Measurements from ENCODE around the gene ZBTB48.

Gene ZBTB48

GRCh38 chr1:6613361-6614018 is 33.7 kb downstream of the ZBTB48 start, which contains the start of gene PHF13:
PHF13 (plus strand) TSS chr1:6613731; CDS start chr1:6614067, 336 bp downstream.
- no peaks in the 10 kb centered on the region for H3K27me3 ChIP-seq (ENCODE audit: insufficient read depth, poor library complexity, severe bottlenecking)
- H3K27ac ChIP-seq (replicated peaks) = peak within 1 kb of the TSS; percentile 52
- peak within 1 kb of the TSS; percentile 83 for H3K4me3 ChIP-seq (replicated peaks; ENCODE audit: insufficient read depth, low read length)
- TF ChIP-seq SPI1 (IDR thresholded peaks at IDR 0.05; ENCODE audit: borderline replicate concordance, low read depth) (no peak), CTCF (IDR thresholded peaks at IDR 0.05; ENCODE audit: insufficient read depth, low read length) (no peak)
- peak; percentile 97 to 99 for DNase-seq (ENCODE audit: low read depth in 1 of 2, low spot score in 1 of 2)

DNA sequence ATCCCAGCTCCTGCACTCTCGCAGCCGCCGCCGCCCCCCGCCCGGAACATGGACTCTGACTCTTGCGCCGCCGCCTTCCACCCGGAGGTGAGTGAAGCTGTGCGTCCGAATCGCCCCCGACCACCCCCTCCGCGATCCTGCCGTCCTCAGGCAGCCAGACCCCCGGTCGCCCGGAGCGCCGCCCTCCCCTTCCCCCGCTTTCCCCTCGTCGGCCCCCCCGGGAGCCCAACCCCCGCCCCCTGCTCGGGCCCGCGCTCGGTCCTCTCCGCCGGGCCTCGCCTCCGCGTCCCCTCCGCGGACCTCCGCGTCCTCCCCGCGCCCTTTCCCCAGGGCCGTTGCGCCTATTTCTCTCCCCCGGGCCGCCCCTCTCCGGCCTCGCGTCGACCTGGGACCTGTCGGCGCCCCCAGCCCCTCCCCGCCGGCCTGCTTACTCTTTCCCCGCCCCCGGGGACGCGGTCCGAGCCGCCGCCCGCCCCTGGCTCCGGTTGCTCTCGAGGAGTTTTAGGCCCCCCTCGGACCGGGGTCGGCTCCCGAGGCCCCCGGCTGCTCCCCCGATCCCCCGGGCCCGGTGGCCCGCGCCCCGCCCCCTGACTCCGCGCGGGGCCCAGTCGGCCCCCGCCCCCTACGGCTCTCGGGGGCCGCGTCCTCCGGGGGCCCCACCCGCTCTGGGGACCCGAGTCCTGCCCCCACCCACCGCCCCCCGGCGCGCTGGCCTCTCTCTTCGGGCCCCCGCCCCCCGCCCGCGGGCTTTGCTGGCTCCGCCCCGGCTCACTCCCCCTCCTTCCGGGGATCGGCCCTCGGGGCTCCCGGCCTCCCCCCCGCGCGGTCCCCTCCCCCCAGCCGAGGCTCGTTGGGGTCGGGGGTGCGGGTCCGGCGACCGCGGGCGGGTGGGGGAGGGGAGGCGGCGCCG is 34.5 kb downstream of the ZBTB48 start:
- TF ChIP-seq GABPA (IDR thresholded peaks at IDR 0.05; ENCODE audit: low read depth) (no peak), POLR2AphosphoS5 (IDR thresholded peaks at IDR 0.05; ENCODE audit: low read depth) (no peak), CTCF (IDR thresholded peaks at IDR 0.05; ENCODE audit: insufficient read depth, low read length) (no peak), SPI1 (IDR thresholded peaks at IDR 0.05; ENCODE audit: borderline replicate concordance, low read depth) (no peak)
- TF ChIP-seq, protein P1, sequence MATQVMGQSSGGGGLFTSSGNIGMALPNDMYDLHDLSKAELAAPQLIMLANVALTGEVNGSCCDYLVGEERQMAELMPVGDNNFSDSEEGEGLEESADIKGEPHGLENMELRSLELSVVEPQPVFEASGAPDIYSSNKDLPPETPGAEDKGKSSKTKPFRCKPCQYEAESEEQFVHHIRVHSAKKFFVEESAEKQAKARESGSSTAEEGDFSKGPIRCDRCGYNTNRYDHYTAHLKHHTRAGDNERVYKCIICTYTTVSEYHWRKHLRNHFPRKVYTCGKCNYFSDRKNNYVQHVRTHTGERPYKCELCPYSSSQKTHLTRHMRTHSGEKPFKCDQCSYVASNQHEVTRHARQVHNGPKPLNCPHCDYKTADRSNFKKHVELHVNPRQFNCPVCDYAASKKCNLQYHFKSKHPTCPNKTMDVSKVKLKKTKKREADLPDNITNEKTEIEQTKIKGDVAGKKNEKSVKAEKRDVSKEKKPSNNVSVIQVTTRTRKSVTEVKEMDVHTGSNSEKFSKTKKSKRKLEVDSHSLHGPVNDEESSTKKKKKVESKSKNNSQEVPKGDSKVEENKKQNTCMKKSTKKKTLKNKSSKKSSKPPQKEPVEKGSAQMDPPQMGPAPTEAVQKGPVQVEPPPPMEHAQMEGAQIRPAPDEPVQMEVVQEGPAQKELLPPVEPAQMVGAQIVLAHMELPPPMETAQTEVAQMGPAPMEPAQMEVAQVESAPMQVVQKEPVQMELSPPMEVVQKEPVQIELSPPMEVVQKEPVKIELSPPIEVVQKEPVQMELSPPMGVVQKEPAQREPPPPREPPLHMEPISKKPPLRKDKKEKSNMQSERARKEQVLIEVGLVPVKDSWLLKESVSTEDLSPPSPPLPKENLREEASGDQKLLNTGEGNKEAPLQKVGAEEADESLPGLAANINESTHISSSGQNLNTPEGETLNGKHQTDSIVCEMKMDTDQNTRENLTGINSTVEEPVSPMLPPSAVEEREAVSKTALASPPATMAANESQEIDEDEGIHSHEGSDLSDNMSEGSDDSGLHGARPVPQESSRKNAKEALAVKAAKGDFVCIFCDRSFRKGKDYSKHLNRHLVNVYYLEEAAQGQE (IDR thresholded peaks at IDR 0.05; ENCODE audit: insufficient replicate concordance, low read depth) = no peak
- Histone ChIP-seq H3K27ac (replicated peaks) (peak overlapping the region; percentile 52), H3K27me3 (ENCODE audit: insufficient read depth, poor library complexity, severe bottlenecking) (no peaks in the 10 kb centered on the region), H3K4me3 (replicated peaks; ENCODE audit: insufficient read depth, low read length) (peak overlapping the region; percentile 83)
- no peak for DNase-seq (ENCODE audit: low read depth in 1 of 2, low spot score in 1 of 2)

DNA sequence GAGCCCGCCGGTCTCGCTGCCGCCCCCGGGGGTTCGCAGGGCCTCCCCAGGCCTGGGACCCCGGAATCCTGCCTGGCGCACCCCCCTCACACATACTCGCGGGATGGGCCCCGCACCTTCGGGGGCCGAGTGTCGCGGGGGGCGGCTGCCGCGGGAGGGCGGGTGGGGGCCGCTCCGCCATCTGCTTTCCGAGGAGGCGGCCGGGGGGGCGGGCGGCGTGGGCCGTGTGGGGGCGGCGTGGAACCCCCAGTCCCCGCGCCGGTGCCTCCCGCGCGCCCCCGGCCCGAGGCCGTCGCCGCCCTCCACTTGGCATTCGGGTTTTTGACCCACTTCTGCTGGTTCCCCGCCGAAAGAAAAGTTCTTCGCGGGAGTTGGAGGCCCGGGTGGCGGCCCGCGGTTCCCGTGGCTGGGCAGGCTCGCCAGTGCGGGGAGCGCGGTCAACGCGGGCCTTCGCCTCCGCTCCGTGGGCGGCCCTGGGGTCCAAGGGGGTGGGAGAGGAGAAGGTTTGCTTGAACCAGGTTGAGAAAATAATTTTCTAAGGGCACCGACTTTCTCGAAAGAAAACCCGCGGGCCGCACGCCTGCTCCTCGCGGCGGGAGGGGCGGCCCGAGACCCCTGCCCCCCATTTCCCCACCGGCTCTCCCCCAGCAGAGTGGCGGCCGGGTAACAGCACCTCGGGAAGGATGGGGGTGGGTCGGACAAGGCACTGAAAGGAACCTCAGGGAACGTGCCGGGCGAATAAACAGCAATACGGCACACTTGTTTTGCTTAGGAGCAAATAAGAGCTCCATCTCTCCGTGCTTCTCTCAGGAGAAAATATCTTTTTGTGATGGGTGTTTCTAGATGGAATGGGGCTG is 35.4 kb downstream of the ZBTB48 start:
- Histone ChIP-seq H3K27me3 (ENCODE audit: insufficient read depth, poor library complexity, severe bottlenecking) (no peaks in the 10 kb centered on the region), H3K27ac (replicated peaks) (no peak overlapping the region), H3K4me3 (replicated peaks; ENCODE audit: insufficient read depth, low read length) (peak overlapping the region; percentile 83)
- no peak for TF ChIP-seq GABPA (IDR thresholded peaks at IDR 0.05; ENCODE audit: low read depth)
- TF ChIP-seq, protein P1 (IDR thresholded peaks at IDR 0.05; ENCODE audit: insufficient replicate concordance, low read depth) = no peak
- no peak for TF ChIP-seq SPI1 (IDR thresholded peaks at IDR 0.05; ENCODE audit: borderline replicate concordance, low read depth)
- TF ChIP-seq POLR2AphosphoS5 (IDR thresholded peaks at IDR 0.05; ENCODE audit: low read depth) = no peak
- no peak for TF ChIP-seq CTCF (IDR thresholded peaks at IDR 0.05; ENCODE audit: insufficient read depth, low read length)
- DNase-seq (ENCODE audit: low read depth in 1 of 2, low spot score in 1 of 2) = no peak

All from HL-60 (cell line).